GM12874 (cell line): ENCODE measurements around the gene STOML1.

Experiments used
- TF ChIP-seq, protein P1 (sequence below): IDR thresholded peaks from 2 replicates; pipeline ENCODE4 v1.5.1; 2011; ENCODE audit warnings: low read depth, mild to moderate bottlenecking, control low read depth, low read length, moderate library complexity; ENCODE audit not compliant: insufficient read depth

STOML1 gene

DNA sequence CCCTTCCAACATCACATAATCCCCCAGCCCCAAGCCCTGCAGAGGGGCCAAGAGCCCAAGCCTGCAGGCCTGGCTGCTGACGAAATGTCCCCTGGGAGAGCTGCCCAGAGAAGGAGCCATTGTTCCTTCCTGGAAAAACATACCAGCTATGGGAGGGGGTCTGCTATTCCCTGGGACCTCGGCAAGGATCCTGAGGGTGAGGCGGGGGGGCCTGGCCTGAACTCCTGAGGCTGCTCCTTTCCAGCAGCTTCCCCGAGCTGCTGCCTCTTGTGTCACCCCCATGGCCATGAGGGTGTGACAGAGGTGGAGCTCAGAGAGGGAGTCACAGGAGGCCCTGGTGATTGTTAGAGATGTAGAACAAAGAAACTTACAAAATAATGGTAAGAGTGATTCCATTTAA, 53.0 kb downstream of the STOML1 start:
- TF ChIP-seq, protein P1, sequence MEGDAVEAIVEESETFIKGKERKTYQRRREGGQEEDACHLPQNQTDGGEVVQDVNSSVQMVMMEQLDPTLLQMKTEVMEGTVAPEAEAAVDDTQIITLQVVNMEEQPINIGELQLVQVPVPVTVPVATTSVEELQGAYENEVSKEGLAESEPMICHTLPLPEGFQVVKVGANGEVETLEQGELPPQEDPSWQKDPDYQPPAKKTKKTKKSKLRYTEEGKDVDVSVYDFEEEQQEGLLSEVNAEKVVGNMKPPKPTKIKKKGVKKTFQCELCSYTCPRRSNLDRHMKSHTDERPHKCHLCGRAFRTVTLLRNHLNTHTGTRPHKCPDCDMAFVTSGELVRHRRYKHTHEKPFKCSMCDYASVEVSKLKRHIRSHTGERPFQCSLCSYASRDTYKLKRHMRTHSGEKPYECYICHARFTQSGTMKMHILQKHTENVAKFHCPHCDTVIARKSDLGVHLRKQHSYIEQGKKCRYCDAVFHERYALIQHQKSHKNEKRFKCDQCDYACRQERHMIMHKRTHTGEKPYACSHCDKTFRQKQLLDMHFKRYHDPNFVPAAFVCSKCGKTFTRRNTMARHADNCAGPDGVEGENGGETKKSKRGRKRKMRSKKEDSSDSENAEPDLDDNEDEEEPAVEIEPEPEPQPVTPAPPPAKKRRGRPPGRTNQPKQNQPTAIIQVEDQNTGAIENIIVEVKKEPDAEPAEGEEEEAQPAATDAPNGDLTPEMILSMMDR = no peak

DNA sequence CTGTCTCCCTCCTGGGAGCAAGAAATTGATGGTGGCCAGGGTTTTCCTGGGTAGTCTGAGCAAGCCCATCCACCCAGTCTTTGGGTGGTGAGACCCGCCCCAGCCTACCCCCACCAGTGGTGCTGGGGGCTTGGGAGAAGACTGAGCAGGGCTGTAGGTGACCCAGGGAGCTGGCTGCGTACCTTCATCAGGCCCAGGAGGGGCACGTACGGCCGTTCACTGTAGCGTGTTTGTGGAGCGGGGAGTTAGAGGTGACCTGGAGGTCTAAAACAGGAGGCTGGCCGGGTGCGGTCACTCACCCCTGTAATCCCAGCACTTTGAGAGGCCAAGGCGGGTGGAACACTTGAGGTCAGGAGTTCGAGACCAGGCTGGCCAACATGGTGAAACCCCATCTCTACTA, 54.4 kb downstream of the STOML1 start:
- TF ChIP-seq, protein P1 = no peak

DNA sequence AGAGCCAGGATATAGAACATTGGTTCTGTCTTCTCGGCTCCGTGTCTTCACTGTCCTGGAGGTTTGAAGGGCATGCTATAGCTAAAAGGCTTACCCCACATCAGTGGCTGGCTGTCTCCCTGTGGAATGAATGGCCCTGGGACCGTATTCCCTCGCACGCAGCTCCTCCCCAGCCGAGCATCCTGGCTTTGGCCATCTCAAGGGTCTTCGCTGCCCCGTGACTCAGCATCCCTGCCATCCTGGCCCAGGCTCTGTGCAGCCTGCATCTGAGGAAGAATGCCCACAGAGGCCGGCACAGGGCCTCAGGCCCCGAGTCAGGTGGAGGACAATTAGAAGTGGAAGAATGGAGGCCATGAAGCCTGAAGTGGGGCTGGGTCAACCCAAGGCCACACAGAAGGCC, 54.8 kb downstream of the STOML1 start:
- TF ChIP-seq, protein P1 = no peak

DNA sequence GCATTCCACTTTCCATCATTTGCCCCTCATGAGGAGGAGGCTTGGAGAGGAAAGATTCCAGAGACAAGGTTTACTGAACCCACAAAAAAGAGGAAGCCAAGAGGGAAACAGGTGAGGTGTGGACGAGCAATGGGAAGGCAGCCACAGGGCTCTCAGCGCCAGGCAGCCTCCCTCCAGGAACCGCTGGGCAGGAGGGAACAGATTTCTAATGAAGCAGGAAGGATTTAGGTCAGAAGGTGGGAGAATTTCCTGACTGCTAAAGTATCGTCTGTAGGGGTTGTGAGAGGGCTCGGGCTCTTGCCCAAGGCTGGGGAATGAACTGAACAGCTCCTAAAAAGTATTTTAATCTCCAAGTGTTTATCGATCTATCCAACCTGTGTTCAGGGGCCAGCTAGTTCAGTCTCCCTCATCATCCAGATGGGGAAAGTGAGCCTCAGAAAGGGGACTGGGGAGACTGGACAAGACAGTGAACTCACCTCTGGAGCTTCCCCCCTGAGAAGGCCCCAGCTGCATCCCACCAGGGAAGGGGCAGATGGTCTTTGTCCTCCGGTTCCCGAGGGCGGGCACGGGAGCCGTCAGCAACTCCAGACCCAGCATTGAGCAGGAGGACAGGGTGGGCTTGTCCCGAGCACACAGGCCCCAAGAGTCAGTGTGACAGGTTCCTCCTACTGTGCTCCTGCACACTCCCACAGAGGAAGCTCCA, 55.4 kb downstream of the STOML1 start:
- TF ChIP-seq, protein P1 = no peak

DNA sequence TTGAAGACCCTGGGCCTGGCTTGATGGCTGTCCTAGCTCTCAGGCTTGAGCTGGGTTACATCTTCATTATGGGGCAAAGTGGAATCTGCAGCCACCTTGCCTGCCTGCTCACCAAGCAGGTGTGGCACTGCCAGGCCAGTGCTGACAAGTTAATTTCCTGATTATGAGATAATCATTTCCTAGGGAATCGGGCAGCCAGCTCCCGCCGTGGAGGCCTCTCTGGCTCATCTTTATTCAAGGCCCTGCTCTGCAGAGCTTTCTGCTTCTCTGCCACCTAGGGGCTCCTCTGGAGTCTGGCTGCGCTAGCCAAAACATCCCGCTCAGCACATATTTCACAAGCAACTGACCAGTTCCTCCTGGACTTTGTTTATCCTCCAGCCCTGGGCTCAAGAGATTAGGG, 55.9 kb downstream of the STOML1 start:
- TF ChIP-seq, protein P1 = no peak

DNA sequence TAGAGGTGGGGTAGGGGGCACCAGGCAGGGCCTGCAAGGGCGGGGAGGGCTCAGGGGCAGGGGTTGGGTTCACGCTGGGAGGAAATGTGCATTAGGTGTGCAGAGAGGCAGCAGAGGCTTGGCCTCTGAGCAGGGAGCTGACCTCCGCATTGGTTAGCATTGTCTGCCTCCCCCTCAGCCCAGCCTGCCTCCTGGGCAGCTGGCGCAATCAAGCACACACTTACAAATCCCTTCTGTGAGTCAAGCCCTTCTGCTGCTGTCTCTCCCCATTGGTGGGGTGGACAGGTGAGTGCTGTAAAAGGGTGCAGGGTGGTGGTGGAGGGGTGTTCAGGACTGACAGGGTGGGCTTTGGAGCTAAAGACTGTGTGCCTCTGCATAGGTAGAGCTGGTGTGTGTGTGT, 56.5 kb downstream of the STOML1 start:
- TF ChIP-seq, protein P1 = no peak

DNA sequence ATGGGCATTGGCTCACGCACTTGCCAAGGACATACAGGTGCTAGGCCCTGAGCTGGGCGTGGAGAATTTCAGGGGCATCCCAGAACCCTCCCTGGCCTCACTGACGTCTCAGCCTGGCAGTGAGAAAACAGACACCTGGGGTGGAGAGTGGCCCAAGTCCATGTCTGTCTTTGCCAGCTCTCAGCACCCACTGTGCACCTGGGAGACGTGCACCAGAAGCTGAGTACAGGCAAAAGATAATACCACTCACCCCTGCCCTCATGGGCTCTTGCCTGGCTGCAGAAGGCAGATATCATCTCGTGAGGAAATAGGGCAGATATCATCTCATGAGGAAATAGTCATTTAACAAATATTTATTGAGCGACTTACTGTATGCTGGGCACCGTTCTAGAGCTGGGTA, 57.8 kb downstream of the STOML1 start:
- TF ChIP-seq, protein P1 = no peak
